Inflammatory macrophage treated with lipopolysaccharide for 4 hours (primary cell): ENCODE measurements around the gene MRPL14.
A peak's percentile ranks its signal among the peaks of the same experiment; 100 is the strongest.

ENCODE experiments used
- DNase-seq: peaks from one replicate; pipeline ENCODE4 v3.0.0-alpha.2; 2020

The MRPL14 gene

GRCh38 chr6:44122801-44123200 lies 4.5 kb downstream of the MRPL14 start:
- peak; percentile 38 for DNase-seq

DNA sequence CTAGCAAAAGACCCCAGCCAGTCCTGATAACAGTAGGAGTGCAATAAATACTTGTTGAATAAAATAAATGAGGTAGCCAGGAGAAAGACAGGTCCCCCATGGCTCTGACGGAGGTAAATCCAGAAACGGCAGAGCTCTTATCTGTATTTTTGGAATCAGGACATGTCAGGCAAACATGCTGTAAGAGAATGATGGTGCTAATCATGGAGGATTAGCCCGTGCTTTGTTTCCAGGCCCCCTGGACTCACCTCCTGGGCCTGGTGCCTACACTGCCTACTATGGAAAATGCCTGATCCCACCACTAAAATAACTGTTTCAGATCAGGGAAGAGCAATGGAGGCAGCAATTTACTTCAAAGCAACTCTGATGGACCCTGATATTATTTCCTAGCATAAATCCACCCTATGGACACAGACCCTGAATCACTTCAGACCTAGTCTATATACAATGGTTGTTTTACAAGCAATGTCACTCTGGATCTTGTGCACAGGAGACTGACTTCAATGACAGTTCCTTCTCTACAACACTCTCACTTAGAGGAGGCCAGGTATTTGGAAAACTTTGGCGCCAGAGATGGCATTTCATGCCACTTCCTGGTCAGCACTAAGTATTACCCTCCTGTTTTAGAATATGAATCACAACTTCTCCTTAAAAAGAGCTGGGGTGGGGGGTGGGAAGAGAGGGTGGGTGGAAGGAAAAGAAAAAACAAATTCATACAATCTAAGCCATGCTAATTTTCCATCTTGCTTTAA lies 6.4 kb downstream of the MRPL14 start:
- no peak for DNase-seq

GRCh38 chr6:44119704-44120262 lies 7.5 kb downstream of the MRPL14 start:
- no peak for DNase-seq

DNA sequence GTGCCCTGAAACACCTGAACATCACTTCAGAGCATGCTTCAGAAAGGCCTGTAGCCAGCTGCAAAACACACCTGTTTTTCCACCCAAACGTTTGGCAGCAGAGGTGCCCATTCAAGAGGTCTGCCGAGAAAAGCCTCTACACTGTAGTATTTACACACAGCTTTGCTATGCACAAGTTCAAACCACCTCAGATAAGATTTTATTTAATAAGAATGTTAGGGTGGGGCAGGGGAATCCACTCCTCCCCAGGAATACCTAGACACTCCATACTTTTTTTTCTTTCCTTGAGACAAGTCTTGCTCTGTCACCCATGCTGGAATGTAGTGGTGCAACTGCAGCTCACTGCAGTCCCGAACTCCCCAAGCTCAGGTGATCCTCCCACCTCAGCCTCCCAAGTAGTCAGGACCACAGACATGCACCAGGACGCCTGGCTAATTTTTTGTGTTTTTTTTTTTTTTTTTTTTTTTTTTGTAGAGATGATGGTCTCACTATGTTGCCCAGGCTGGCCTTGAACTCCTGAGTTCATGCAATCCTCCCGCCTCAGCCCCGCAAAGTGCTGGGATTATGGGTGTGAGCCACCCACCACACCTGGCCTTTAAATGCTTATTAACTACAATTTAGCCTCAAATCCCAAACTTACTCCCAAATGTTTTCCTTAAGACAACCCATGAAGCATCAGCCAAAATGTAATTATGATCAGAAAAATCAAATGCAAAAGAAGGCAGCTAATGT lies 9.7 kb downstream of the MRPL14 start:
- no peak for DNase-seq

DNA sequence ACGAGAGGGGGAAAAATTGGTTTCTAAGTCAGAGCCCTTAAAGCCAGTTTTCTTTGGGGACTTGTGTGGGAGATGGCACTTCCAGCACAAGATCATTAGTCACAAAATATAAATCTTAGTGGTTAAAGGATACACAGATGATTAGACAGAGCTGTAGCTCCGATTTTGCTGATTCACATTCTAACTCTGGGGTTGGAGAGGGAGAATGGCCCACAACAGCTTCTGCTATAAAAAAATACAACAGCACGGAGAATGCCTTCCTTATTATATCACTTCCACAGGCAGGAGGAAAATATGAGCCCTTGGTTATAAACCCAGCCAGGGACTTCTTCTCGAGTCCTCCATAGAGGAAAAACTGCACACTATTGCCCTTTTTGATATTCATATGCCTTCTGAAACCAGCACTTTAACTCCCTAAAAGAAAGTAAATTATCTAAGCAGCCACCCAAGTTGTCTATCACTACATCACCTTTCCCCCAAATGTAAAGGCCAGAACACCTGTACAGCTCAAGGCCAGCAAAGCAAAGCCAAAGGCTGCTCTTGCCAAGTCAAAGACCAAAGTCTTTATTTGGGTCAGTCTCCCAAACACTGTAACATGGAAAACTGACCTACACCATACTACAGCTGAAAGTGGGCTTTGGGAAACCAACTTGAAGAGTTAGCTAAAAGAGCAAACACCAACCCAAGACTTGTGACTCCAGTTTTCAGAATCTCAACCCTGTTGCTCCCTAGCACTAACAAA lies 10.4 kb downstream of the MRPL14 start:
- peak; percentile 26 for DNase-seq

DNA sequence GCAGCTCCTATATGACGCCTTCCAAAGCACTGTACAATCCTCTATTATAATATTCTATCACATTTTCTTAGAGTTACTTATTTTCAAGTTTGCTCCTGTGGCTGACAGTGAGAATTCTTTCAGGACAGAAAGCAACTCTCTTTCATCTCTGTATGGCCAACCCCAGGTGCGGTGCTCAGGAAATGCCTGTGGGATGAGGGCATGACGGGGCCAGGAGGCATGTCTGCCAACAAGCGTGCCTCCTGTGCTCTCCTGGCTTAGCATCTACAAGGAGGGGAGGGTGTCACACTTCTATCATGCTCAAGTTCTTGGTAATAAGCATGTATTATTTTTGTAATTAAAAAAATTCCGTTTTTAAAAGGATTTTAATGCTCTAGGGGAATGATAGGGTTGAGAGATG lies 11.4 kb downstream of the MRPL14 start:
- DNase-seq: no peak

DNA sequence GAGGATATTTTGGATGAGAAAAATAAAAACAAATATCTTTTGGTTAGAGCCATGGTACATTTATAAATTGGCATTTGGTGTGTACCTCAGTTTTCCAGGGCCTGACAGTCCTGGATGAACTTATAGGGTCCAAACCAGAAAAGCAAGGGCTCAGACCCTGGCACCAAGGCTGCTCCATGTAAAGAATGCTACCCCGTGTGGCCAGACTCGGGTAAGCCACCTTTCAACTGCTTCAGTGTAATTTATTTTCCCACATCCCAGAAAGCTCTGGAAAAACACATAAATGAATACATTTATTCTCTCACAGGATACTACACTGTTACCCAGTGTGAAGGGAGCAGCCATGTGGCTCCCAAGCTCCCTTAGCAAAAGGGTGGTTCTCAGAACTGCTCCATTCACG lies 13.8 kb downstream of the MRPL14 start:
- DNase-seq: no peak

- no peak for DNase-seq
Measured at GRCh38 chr6:44111434-44112417, 15.5 kb downstream of the MRPL14 start.

GRCh38 chr6:44110966-44111365 lies 16.3 kb downstream of the MRPL14 start:
- DNase-seq: no peak

GRCh38 chr6:44110005-44110676 lies 17.1 kb downstream of the MRPL14 start:
- no peak for DNase-seq

GRCh38 chr6:44109212-44109611 lies 18.0 kb downstream of the MRPL14 start:
- no peak for DNase-seq

DNA sequence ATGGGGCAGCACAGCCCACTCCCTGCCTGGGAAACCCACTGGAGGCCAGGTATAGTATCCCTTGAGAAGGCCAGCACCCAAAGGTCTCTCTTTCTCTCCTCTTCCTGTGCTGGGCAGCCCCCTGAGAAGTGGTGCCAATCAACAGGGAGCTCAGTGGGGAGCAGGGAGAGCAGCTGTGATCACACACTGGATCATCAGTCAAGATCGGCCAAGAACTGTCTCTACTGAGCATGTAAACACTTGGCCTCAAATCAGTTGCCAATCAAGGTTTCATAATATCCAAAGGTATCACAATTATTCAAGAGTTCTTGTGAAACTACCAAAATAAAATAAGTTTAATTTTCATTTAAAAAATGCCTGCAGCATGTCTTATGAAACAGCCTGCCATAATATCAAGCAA lies 18.8 kb downstream of the MRPL14 start:
- DNase-seq: no peak

DNA sequence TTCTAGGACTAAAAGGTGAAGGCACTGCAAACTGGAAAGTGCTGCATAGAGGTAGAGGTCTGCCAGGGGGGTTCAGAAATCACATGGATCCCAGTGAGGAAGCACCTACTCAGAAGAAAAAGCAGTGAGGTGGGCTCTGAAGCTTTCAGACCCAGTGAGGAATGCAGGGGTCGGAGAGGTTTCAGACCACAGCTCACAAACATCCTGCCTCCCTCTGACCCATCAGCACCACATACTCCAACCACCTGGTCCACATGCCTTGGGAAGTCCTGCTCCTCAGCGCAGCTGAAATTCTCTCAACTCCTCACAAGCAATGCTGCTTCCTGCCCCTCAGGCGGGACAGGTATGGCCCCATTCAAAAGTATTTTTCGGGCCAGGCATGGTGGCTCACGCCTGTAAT lies 20.2 kb downstream of the MRPL14 start:
- DNase-seq: no peak

DNA sequence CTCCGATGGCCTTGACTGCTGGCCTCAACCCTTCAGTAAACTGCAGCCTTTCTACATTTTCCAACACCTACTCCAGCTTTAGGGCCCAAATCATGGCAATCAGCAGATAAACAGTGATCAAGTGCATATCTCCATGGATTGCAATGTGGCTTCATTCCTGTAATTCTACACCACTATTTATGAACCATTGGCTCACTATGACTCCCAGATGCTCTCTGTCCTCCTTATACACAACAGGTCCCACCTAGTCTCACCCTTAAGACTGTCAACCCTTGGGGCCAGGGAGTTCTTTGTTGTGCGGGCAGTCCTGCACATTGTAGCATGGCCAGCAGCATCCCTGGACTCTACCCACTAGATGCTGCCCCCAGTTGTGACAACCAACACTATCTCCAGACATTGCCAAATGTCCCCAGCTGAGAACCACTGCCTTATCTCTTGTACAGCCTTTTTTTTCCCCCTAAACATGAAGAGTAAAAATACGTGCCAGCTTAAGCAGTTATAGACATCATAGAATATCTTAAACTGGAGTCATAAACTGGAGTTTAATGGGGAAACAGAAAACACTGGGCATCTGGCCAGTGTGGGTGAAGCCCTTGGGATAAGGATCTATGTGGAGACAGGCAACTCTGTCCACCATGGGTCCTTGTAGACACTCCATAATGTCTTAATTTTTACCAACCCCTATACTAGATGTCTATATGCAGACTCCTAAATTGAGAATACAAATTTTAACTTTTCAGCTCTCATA lies 21.1 kb downstream of the MRPL14 start:
- no peak for DNase-seq

DNA sequence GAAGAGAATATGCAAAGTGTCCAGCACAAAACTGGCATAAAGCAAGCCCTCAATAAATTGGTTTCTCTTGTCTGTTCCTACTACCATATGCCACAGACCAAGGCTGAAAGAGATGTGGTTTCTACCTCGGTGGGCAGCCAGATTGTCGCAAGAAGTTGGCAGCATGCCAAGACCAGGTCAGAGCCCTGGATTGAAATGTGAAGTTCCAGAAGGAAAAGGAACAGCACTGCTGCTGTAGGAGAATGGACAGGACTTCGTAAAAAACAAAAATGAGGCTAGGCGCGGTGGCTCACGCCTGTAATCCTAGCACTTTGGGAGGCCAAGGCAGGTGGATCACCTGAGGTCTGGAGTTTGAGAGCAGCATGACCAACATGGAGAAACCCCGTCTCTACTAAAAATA lies 22.1 kb downstream of the MRPL14 start:
- DNase-seq: no peak

GRCh38 chr6:44104481-44105021 lies 22.7 kb downstream of the MRPL14 start:
- peak; percentile 32 for DNase-seq

GRCh38 chr6:44102527-44102926 lies 24.7 kb downstream of the MRPL14 start:
- no peak for DNase-seq

DNA sequence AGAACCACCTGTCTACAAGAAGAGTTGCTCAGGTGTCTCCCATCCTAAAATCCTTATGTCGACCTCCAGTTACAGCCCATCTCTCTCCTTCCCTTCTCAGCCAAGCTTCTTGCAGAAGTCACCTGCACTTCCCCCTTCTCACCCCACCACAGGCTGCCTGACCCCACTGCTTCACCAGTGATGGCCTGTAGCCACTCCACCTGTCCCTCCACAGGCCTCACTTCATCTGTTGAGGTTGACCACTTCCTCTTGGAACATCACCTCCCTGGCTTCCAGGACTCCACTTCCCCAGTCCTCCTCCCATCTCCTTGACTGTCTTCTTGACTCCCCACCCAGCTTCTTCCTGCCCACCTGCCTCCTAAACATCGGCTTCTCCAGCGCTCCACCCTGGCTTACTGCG lies 25.4 kb downstream of the MRPL14 start:
- DNase-seq: no peak

DNA sequence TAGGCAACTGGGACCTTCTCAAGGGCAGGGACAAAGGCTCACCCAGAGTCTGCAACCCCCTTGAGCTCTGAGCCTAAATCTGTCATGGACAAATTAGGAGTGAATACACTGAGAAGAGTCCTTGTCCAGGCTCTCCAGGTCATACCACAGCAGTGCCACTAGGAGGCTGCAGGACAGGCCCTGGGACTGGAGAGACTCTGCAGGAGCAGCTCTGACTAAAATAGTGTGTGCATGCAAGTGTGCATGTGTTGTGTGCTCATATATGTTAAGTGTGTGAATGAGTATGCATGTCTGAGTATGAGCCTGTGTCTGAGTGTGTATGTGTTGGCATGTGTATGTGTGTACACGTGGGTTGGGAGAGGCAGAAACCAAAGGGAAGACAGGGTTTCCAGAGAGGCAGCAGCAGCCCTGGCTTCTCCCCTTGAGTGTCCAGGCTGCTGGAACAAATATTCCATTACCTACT lies 27.1 kb downstream of the MRPL14 start:
- DNase-seq: peak; percentile 51

DNA sequence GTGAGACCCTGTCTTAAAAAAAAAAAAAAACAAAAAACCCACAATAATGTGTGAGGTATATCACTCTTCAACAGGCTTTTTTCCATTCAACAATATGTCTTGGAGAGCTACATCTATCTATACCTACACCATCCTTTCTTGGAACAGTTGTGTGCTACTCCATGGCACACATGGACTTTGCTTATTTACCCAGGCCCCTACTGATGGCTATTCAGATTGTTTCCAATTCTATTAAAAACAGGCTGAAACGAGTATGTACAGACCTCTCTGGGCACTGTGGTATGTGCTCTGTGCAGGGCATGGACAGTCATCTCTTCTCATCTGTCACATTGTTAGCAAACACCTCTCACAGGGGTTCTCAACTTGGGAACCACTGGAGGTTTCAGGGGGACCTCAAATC lies 28.1 kb downstream of the MRPL14 start:
- no peak for DNase-seq
